Globus pallidus (tissue), 1 donor: ENCODE results near the gene NIPBL.
"Not testable (repeated sequence)": the region's sequence is repeated elsewhere in the genome, so short reads cannot be mapped to it uniquely, and the experiment has no call there.

ENCODE experiments used
- DNase-seq: peaks from one replicate; pipeline ENCODE4 v3.0.0-alpha.2; 2015; ENCODE audit warnings: low spot score

NIPBL gene

DNA sequence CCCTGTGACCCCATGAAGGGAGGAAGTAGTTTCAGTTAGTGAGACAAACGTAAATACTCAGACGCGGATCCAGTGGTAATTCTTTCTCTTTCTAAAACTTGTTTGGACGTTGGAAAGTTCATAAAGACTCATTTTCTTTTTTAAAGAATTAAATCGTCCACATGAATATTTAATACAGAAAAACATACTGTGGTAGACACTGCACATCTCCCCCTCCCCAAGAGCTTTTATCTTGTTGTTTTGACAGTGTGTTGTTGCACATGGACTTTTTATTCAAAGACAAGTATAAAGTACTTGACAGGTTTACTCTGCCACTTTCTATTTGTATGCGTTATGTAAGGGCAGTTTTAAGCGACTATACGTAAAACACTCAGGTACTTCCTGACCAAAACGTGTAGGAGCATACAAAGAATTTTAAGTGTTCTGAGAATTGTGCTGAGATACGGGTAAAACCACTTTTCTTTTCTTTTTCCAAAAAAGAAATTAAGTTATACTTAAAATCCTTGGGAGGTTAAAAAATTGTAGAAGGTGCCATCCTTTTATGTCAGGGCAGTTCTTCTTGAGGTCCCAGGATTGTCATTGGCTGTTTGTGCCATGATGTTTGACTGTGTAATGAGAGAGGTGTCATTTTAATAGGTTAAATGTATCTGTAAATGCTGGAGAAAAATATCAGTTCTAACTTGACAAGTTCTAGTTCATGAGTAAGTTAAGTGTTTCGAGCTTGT lies 1.3 kb downstream of the NIPBL start:
- no peak for DNase-seq

DNA sequence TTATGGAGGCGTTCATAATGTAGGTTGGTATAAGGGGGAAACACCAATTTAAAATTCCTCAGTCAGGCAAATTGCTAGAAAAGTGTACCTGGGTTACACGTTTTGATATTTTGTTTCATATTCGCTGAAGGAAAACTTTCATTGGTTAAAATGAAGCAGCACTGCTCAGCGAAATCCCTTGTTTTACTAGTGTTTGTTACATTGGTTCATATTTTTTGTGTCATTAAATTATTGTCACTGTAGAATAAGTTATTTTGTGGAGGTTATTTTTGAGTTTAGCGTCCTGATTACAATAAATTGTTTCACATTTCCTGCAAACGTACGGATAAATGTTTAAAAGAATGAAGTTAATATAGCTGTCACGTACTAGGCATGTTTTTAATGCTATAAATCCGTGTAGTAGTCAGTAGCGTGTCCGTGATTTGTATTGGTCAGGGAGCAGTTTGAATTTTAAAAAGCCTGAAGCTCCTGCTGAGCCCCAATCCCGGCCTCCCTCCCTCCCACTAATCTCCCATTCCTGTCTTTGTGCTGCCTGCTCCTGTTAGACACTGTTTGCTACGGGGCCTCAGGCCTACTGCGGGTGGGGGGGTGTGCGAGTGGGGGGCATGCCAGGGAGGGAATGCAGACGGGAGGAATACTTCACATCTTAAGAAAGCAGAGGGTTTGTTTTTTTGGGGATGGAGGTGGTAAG lies 2.0 kb downstream of the NIPBL start:
- DNase-seq: no peak

DNA sequence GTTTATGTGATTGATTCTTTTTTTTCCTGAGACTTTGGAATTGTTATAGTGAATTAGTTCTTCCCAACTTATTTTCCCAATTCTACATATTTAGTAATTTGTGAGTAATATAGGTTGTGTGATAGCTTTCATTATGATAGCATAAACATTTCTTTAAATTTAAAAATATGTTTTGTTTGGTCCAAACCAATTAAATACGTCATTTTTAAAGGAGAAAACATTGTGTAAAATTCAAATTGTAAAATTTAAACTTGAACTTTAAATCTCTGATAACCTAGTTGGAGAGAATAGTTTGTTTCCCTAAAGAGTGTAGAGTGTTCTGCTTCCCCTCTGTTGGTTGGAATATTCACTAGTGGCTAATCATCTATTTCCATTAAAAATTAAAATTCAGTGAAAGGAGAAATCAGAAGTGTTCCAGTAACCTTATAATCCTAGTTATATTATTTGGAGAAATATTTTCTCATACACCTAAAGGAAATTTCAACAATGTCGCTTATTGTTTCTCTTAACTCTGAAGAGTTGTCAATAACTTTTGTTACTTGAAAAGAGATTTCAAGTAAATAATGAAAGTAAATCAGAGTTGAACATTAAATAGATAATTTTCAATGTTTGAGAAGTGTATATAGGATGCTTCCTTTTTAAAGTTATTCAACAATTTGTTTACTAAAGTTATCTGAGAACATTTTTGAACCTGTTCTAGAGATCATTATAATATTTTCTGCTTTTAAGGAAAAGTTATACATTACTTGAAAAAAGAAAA lies 2.9 kb downstream of the NIPBL start:
- DNase-seq: no peak

DNA sequence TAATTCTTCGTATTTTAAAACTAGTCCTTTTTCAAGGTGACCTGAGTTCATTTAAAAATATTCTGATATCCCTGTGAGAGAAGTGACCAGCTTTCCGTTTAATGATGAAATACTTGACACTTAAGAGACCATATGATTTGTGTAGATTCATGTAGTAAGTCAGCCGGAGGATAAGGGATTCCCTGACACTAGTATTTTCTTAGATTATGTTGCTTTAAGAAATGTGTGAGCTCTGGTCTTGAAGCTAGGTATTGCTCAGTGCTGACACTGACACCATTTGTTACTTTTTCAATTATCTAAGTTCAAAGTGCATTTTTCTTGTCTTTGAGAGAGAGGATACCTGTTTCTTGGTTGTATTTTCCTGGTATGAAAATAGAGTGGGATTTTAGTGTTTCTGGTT lies 4.2 kb downstream of the NIPBL start:
- DNase-seq: no peak

DNA sequence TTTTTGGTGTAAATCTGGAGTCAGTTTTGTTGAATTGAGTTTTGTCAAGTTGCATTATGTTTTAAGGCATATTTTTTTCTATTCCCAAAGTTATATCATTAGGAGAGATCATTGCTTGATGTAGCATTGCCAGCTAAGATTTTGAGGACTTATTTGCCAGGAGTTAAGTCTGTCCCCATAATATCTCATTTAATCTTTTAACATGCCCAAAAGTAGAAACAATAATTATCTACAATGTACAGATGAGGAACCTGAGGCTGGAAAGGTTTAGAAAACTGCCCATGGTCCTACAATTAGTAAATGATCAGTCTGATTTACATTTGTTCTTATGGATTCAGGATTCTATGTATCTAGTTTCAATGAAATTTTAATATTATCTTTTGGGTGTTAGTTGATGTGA lies 4.7 kb downstream of the NIPBL start:
- no peak for DNase-seq

DNA sequence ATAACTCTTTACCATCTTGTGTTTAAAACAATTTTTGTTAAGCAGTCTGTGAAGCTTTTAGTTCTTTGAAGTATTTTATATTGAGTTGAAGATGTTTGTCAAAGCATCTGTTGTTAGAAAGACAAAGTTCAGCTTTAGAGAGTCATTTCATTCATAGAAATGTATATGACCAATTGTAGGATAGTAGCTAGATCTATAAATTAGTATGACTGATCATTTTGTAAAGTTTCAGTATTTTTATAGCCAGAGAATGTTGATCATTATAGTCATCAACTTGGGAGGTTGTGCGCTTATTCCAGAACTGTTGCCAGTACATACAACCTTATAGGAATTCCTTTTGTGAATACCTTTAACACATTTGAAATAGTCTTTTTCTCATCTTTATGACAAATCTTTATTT lies 5.2 kb downstream of the NIPBL start:
- DNase-seq: no peak

DNA sequence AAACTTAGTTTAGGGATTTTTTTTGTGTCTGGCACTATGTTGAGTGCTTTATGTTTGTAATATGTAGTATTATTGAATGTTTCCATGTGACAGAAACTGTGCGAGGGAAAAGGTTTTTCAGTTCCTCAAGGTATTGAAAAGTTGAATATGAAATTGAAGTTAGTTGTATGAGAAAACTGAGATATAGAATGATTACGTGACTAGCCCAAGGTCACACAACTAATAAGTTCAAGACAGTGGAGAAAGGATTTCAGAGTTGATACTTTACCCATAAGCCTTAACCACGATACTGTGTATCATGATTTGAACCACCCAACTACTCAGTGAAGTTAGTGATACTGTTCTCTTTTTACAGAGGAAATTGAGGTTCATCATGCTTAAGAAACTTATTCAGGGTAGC lies 5.7 kb downstream of the NIPBL start:
- DNase-seq: no peak

DNA sequence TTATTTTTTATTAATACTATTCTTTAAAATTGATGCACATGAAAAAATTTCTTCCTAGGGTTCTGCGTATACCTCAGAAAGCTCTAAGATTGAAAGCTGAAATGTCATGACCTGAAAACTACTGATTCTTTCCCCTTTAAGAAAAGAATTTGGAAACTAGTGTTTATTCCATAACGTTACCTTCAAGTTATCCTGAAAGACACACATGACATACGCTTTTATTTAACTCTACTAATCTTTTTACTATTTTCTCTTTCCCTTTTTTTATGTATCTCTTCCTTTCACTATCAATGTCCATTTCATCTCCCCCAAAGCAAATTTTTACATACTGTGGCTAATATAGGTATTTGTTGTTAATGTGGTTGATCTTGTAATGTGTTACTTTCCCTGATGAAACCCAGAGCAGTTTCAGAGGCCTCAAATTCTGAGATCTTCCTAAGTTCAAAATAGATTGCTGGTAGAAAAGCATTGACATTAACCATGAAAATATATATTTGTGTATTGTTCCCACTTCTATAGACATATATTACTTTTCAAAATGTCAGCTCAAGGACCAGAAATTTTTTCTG lies 7.4 kb downstream of the NIPBL start:
- DNase-seq: no peak

DNA sequence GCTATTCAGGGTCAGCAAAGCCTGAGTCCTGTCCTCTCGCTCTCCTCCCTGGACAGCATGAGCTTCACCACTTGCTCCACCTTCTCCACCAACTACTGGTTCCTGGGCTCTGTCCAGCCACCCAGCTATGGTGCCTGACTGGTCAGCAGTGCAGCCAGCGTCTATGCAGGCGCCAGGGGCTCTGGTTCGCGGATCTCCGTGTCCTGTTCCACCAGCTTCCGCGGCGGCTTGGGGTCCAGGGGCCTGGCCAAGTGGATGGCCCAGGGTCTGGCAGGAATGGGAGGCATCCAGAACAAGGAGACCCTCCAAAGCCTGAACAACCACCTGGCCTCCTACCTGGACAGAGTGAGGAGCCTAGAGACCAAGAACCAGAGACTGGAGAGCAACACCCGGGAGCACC lies 8.6 kb downstream of the NIPBL start:
- DNase-seq: no peak

DNA sequence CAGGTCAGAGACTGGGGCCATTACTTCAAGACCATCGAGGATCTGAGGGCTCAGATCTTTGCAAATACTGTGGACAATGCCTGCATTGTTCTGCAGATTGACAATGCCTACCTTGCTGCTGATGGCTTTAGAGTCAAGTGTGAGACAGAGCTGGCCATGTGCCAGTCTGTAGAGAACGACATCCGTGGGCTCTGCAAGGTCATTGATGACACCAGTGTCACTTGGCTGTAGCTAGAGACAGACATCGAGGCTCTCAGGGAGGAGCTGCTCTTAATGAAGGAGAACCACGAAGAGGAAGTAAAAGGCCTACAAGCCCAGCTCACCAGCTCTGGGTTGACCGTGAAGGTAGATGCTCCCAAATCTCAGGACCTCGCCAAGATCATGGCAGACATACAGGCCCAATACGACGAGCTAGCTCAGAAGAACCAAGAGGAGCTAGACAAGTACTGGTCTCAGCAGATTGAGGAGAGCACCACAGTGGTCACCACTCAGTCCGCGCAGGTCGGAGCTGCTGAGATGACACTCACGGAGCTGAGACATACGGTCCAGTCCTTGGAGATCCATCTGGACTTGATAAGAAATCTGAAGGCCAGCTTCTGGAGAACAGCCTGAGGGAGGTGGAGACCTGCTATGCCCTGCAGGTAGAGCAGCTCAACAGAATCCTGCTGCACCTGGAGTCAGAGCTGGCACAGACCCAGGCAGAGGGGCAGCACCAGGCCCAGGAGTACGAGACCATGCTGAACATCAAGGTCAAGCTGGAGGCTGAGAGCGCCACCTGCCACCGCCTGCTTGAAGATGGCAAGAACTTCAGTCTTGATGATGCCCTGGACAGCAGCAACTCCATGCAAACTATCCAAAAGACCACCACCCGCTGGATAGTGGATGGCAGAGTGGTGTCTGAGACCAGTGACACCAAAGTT lies 9.3 kb downstream of the NIPBL start:
- DNase-seq: no peak

DNA sequence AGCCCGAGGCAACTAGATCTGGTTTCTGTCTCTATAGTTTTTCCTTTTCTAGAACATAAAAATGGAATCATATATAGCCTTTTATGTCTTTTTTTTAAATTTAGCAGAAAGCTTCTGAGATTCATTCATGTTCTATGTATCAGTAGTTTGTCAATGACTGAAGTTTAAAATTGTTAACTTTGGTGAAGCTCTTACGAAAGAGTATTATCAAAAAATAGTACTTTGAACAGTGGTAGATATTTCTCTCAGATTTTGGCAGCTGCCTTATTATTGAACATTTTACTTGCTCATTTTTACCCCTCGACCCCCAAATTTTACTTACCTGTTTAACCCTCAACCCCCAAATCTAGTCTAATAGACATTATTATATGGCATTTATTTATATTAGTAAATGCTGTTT lies 10.2 kb downstream of the NIPBL start:
- no peak for DNase-seq

DNA sequence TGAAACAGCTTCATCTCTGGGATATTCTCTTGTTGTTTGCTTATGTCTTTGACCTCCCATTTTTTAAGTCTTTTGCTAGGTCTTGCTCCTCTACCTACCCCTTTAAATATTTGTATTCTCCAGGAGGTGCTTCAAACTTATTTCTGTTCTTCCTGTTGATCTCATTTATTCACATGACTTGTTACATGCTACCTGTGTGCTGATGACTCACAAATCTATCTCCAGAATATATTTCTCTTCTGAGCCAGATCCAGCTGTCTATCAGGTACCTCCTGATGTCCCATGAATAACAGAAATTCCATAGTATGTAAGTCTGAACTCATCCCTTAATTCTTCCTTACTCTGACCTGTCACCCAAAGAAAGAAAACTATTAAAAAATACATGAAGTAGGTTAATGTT lies 11.0 kb downstream of the NIPBL start:
- DNase-seq: no peak

DNA sequence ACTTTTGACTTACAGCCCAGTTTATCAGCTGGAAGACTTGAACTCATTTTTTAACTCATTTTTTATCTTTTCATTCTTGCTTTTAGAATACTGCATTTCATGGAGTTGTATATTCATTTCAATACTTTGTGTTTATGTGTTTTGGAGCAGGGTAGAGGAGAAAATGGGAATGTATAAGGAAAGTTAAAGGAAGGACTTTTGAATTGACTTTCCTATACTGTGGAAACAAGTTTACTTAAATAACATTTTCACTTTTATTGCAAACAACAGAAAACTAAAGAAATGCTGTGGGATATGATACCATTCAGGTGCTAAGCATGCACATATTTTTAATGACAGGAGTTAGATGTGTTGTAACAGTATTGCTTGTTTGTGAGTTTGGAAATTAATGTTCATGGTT lies 11.7 kb downstream of the NIPBL start:
- no peak for DNase-seq

DNA sequence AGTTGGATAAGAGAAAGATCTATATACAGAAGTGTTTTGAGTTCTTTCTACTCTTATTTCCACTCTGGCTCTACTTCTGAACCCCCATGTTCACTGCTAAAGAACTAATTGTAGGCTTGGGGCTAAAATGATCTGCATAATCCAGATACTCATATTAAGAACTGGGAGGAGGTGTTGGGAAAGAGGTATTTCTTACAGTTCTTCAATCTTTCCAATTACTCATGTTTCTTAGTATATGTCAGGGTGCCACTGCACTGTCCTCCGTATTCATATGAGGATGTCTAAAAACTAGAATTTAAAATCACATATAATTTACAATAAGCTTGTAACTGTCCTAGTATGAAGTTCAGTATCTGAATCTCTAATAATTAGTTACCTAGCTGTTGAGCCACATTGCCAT lies 12.7 kb downstream of the NIPBL start:
- DNase-seq: no peak

DNA sequence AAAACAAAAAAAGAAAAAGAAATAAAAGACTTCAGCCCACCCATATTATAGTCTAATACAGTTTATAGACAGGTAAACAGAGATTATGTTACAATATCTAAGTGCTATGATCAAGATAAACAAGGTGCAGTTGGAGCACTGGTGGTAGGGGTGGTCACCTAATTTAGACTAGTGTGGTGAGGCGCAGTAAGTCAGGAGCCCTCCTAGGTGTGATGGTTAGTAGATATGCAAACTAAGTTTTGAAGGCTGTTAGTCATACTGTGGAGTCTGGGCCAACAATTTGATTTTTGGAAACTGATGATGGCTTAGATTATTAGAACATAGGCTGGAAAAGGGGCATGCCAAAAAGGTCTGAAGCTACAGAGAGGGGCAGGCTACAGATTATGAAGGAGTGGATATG lies 14.7 kb downstream of the NIPBL start:
- no peak for DNase-seq

DNA sequence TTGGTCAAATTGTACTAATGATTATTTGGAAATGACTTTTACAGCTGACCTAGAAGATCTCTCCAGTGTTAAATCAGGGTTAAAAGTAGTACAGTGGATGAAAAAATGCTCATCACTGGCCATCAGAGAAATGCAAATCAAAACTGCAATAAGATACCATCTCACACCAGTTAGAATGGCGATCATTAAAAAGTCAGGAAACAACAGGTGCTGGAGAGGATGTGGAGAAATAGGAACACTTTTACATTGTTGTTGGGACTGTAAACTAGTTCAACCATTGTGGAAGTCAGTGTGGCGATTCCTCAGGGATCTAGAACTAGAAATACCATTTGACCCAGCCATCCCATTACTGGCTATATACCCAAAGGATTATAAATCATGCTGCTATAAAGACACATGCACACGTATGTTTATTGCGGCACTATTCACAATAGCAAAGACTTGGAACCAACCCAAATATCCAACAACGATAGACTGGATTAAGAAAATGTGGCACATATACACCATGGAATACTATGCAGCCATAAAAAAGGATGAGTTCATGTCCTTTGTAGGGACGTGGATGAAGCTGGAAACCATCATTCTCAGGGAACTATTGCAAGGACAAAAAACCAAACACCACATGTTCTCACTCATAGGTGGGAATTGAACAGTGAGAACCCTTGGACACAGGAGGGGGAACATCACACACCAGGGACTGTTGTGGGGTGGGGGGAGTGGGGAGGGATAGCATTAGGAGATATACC lies 15.7 kb downstream of the NIPBL start:
- DNase-seq: not testable (repeated sequence)

DNA sequence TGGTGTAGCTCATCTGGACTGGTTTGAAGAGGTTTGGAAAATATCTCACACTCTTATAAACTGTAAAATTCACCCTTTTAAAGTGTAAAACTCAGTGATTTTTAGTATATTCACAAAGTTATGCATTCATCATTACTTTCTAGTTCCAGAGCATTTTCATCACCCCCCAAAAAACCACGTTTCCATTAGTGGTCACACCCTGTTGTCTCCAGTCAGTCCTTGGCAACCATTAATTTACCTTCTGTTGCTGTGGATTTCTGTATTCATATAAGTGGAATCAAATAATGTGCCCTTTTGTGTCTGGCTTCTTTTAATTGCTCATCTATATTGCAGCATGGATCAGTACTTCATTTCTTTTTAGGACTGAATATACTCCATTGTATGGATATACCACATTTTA lies 18.4 kb downstream of the NIPBL start:
- DNase-seq: no peak

DNA sequence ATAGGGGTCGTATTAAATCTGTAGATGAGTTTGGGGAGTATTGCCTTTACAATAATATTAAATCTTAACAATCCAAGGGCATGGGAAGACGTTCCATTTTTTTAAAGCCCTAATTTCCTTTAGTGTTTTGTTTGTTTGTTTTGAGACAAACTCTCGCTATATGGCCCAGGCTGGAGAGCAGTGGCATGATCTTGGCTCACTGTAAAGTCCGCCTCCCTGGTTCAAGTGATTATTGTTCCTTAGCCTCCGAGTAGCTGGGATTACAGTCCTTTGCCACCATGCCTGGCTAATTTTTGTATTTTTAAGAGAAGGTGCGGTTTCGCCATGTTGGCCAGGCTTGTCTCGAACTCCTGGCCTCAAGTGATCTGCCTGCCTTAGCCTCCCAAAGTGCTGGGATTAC lies 19.9 kb downstream of the NIPBL start:
- no peak for DNase-seq

DNA sequence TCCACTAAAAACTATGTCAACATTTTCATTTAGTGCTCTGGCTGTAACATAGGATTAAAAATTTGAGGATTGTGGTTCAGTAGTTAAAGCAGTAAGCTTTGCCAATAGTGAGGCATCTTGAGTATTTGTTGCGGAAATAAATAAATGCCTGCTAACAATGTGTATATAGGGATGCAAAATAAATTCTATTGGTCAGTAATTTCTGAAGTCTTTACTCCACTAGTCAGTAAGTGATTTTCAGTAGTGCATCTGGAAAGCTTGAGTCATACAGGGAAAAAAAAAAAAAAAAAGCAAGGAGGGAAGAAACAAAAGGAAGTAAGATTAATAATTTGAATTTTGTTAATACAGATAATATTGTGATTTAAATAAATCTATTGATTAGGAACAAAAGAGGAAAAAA lies 21.0 kb downstream of the NIPBL start:
- DNase-seq: no peak

DNA sequence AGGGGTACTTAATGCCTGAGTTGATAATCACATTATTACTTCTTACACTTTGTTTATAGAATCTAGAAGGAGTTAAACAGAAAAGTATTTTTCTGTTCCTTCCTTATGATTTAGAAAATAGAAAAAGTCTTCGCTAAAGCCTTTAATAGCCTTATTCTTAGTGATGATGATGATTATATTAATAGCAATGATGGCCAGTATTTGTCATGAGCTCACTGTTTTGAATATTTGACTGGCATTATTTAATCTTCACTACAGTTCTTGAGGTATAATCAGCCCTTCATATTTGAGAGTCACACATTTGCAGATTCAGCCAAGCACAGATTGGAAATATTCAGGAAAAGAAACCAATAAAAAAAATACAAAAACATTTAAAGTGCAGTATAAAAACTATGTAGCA lies 23.3 kb downstream of the NIPBL start:
- DNase-seq: no peak

DNA sequence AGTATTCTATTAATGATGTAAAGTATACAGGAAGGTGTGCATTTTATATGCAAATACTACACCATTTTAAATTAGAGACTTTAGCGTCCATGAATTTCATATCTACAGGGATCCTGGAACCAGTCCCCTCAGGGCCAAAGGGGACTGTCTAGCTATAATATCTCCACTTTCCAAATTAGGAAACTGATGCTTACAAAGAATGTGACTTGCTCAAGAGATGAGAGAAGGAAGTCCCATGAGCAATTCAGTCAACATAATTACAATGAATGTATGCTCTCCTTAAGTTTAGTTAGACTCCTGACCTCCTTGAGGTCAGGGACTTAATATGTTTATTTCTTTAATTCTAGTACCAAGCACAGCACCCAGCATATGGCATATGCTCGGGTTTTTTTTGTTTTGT lies 23.7 kb downstream of the NIPBL start:
- DNase-seq: no peak
